ENCODE data around the gene PLTP.
"Not testable (repeated sequence)": the region's sequence is repeated elsewhere in the genome, so short reads cannot be mapped to it uniquely, and the experiment has no call there.

Gene PLTP

GRCh38 chr20:45921337-45922189 lies 9.6 kb upstream of the PLTP start:
- DNase-seq, result no peak

GRCh38 chr20:45920462-45921336 lies 8.7 kb upstream of the PLTP start:
- no peak for DNase-seq

DNA sequence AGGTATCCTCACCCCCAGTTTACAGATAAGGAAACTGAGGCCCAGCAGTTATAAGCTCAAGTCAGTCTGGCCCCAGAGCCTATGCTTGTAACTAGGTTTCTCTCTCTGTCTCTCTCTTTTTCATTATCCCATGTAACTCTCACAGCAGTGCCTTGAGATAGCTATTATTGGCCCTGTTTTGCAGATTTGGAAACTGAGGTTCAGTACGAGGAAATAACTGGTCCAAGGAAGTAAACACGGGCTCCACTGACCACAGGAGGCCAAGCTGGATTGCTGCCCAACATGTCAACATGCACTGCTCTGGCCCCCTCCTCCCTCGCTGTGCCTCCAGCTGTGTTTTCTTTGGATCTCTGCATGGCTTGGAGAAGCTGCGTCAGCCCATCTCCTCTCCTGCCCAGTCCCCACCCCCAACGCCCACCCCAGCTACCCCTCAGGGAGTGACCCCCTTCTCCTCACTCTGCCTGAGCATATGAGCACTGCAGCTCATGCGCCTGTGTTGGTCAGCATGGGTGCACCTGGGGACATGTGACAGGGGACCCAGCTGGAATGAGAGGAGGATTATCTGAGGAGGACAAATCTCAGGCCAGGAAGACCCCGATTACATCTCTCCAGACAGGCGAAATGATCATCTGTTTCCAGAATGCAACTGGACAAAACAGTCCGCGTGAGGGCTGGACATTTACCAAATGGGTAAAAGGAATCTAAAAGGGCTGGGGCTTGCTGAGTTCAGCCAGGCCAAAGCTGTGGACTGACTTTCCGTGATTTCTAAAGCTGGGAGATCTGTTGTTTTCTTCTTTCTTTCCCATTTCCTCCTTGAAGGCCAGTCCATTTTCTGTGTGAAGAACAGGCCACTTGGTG lies 7.8 kb upstream of the PLTP start:
- peak; percentile 34 for DNase-seq

GRCh38 chr20:45918779-45919537 lies 7.0 kb upstream of the PLTP start:
- DNase-seq, result no peak

- DNase-seq, result no peak
Measured at GRCh38 chr20:45918182-45918737, 6.3 kb upstream of the PLTP start.

DNA sequence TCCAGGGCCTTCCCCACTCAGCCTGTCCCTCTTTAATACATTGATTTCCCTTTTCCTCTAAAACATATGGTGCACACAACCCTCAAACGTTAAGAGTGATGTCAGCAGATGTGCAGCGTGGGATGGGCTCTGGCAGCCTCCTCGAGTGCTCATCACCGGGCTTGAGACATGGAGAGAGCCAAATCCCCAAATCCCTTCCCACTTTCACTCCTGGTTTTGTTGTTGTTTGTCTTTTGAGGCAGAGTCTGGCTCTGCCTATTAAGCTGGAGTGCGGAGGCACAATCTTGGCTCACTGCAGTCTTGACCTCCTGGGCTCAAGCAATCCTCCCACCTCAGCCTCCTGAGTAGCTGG lies 5.8 kb upstream of the PLTP start:
- no peak for DNase-seq

DNA sequence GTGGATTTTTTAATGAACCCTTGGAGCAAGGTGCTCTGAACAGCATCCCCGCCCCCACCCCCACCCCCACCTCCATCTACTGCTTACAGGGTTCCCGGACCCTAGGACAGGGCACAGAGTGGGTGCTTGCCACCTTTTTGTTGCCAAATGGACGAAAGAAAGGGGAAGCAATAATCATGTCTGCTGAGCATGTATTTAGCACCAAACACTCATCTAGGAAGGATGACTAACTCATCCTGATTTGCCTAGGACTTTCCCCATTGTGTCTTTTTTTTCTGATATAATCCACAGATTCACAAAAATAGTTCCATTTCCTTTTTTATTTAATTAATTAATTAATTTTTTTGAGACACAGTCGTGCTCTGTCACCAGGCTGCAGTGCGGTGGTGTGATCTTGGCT lies 1.2 kb upstream of the PLTP start:
- DNase-seq, result no peak

DNA sequence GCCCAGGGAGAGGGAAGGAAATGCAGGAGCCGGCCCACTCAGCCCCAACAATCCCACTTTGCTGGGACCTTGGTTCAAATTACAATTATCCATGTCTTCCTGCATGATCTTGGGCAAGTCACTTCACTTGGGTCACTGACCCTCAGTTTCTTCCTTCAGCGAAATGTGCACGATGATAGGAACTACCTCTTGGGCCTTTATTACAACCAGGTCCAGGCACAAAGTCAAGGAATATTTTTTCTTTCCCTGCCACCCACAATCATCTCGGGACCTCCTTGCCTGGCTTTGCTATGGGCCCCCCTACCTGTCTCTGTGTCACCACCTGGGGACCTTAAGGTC lies 358 bp upstream of the PLTP start:
- no peak for DNase-seq

- peak; percentile 85 for DNase-seq
Measured at GRCh38 chr20:45910670-45911485, 1.1 kb downstream of the PLTP start.

DNA sequence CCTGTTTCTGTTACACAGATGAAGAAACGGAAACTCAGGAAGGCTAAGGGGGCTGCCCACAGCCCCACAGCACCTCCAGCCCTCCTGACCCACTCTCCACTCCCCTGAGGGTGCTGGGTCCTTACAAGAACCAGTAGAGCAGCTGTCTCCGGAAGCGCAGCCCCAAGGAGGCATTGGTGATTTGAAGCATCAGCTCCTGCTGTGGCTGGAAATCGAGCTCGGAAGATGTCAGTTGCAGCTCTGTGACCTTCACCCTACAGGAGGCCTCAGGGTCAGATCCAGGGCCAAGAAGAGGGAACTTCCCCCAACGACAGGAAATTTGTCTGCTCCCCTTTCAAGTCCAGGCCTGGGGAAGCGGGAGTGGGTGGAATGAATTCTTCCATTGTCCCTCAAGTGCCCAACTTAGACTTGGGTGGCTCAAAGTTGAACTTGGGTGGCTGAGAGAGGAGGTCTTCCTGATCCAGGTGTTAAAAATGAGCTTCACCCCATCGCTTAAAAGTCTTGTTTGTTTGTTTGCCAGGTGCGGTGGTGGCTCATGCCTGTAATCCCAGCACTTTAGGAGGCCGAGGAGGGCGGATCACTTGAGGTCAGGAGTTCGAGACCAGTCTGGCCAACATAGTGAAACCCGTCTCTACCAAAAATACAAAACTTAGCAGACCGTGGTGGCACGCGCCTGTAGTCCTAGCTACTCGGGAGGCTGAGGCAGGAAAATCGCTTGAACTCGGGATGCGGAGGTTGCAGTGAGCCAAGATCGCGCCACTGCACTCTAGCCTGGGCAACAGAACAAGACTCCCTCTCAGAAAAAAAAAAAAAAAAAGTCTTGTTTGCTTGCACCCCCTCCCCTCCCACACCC lies 1.9 kb downstream of the PLTP start:
- no peak for DNase-seq

GRCh38 chr20:45909336-45909808 lies 2.6 kb downstream of the PLTP start:
- DNase-seq, result no peak

GRCh38 chr20:45908084-45908483 lies 3.9 kb downstream of the PLTP start:
- DNase-seq, result no peak

GRCh38 chr20:45907219-45907948 lies 4.6 kb downstream of the PLTP start:
- DNase-seq, result no peak

GRCh38 chr20:45905505-45906079 lies 6.4 kb downstream of the PLTP start:
- no peak for DNase-seq

GRCh38 chr20:45904583-45905504 lies 7.1 kb downstream of the PLTP start:
- no peak for DNase-seq

- DNase-seq, result no peak
Measured at GRCh38 chr20:45902199-45902701, 9.7 kb downstream of the PLTP start.

GRCh38 chr20:45901332-45901731 lies 10.6 kb downstream of the PLTP start:
- not testable (repeated sequence) for DNase-seq
